Spleen (tissue), 11 donors: ENCODE measurements around the gene PLAC1. TPM values are rescaled to one million over a fixed set of nuclear protein-coding genes. Genes with fewer than 3 reads are reported as not detected.

Experiments
- DNase-seq: peaks from one replicate; pipeline ENCODE4 v3.0.0-alpha.2; 2020
- H3K27ac ChIP-seq, 8 donors: fragments of 200-600 bp; sonication (generic) in 7 of 8; 1 replicate in 4 of 8; 2 replicates in 4 of 8; pipeline versions ENCODE4 v1.5.0 to v1.8.0; 2016 to 2021; ENCODE audit warnings: inconsistent platforms in 4 of 8, mild to moderate bottlenecking in 4 of 8, moderate library complexity in 1 of 8
- H3K27me3 ChIP-seq, 7 donors: fragments of 200-600 bp; sonication (generic) in 6 of 7; replicated peaks in 1 of 7; 1 replicate in 4 of 7; 2 replicates in 3 of 7; pipeline versions ENCODE4 v1.5.0 to v1.8.0; 2016 to 2021; ENCODE audit warnings: inconsistent platforms in 3 of 7, mild to moderate bottlenecking in 1 of 7
- H3K36me3 ChIP-seq, 6 donors: fragments of 200-600 bp; sonication (generic) in 5 of 6; 1 replicate in 4 of 6; 2 replicates in 2 of 6; pipeline versions ENCODE4 v1.5.0 to v1.8.0; 2016 to 2021; ENCODE audit warnings: inconsistent platforms in 2 of 6
- H3K4me1 ChIP-seq, 6 donors: fragments of 200-600 bp; sonication (generic) in 5 of 6; 1 replicate in 3 of 6; 2 replicates in 3 of 6; pipeline versions ENCODE4 v1.5.0 to v1.8.0; 2016 to 2021; ENCODE audit warnings: inconsistent platforms in 3 of 6
- H3K4me3 ChIP-seq, 8 donors: fragments of 200-600 bp; sonication (generic) in 7 of 8; 1 replicate in 4 of 8; 2 replicates in 4 of 8; pipeline versions ENCODE4 v1.5.0 to v1.8.0; 2016 to 2021; ENCODE audit warnings: inconsistent platforms in 4 of 8, mild to moderate bottlenecking in 4 of 8, moderate library complexity in 2 of 8
- H3K9me3 ChIP-seq, 8 donors: fragments of 200-600 bp; sonication (generic) in 7 of 8; 1 replicate in 4 of 8; 2 replicates in 4 of 8; pipeline versions ENCODE4 v1.5.0 to v1.8.0; 2016 to 2021; ENCODE audit warnings: inconsistent platforms in 4 of 8
- POLR2A ChIP-seq, 3 donors: fragments of 450-650 bp; IDR thresholded peaks; one replicate each; pipeline ENCODE4 v1.5.1; 2017; ENCODE audit warnings: antibody characterized with exemption in 3 of 3, mild to moderate bottlenecking in 1 of 3
- POLR2AphosphoS5 ChIP-seq, 3 donors: sonication (generic); formaldehyde crosslinking; IDR thresholded peaks; one replicate each; pipeline ENCODE4 v1.5.1; 2017; ENCODE audit warnings: antibody characterized with exemption in 3 of 3
- WGBS, 5 donors: extraction: QIAGEN DNeasy Blood & Tissue Kit in 3 of 5; methylation state at CpG; one replicate each; pipeline versions ENCODE4 v1.1.5 to v1.1.7; 2013 to 2018; 5-methylcytosine and 5-hydroxymethylcytosine counted together
- intact Hi-C: fragments of 100-400 bp; cut with DNase I; formaldehyde crosslinking; loops from one replicate; pipeline ENCODE4 v1.15.0; 2023; ENCODE audit warnings: low total_unique reads
- polyA plus RNA-seq, 3 donors: library from polyadenylated mRNA; stranded (reverse); fragments of 200-250 nt; gene quantifications; one replicate each; pipeline ENCODE4 v1.2.1, GENCODE V29; 2013
- total RNA-seq, 7 donors: library from RNA; depleted of rRNA in 3 of 7; stranded (reverse); fragments of >200 nt in 3 of 7; fragmentation: NEBNext Ultra II Directional in 4 of 7; extraction: Animal tissue kit (Norgen Biotek cat#: 25700) in 4 of 7; gene quantifications; one replicate each; pipeline versions ENCODE4 v1.1.0 to v1.2.1, GENCODE V29; 2016 to 2021
- TF ChIP-seq, protein P1 (sequence below), 11 experiments: fragments of 200-600 bp in 7 of 11; fragments of 450-650 bp in 4 of 11; sonication (generic) in 4 of 11; IDR thresholded peaks in 8 of 11; conservative IDR thresholded peaks in 3 of 11; 1 replicate in 7 of 11; 2 replicates in 4 of 11; pipeline versions ENCODE4 v1.4.0 to v1.8.0; 2016 to 2021; ENCODE audit warnings: antibody characterized with exemption in 11 of 11, inconsistent platforms in 4 of 11, mild to moderate bottlenecking in 1 of 11
- donor health status: healthy with polysubstance abuse.
- donor health status: DM: no; HTN: no; CAD: no; lungs with moderate emphysema.
- donor health status: DM: no; HTN: no; CAD: no.
- donor health status: Bipolar disorder and iron deficiency.
- donor health status: healthy.
- donor health status: DM: no; HTN: no; CAD: no.
- donor health status: DM: yes; HTN: yes; CAD: no.

PLAC1 gene
- total and polyA plus RNA-seq, 10 donors, result not detected

DNA sequence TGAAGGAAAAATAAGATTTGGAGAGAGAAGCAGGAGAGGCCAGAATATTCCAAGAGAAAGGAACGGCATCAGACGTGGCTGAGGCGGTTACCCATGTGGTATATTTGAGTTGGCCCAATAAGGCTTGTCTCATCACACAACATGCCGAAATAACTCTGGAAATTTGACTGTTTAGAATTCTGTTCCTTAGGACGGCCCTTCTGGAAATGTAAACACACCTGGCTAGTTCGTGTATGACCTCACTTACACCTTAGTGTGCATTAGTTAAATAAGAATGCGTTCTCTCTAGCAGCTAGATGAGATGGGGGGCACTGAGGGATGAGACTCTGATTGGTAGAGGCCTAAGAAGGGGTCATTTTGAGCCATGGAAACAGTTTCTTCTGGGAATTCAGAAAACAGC lies 33.2 kb upstream of the PLAC1 start:
- 77 to 94% (median 92%) methylated on average over 7 of the region's 7 CpGs for WGBS, 5 donors
- Histone ChIP-seq H3K27ac (no peak overlapping the region), H3K27me3 (no peaks in the 10 kb centered on the region), H3K4me3 (no peak overlapping the region), H3K4me1 (no peaks in the 10 kb centered on the region), H3K9me3 (no peaks in the 10 kb centered on the region), H3K36me3 (no peaks in the 10 kb centered on the region)
- intact Hi-C loops, result no loop called here
- TF ChIP-seq POLR2AphosphoS5 (IDR thresholded peaks at IDR 0.05), result no peak
- TF ChIP-seq POLR2A (IDR thresholded peaks at IDR 0.05), result no peak
- TF ChIP-seq, protein P1, sequence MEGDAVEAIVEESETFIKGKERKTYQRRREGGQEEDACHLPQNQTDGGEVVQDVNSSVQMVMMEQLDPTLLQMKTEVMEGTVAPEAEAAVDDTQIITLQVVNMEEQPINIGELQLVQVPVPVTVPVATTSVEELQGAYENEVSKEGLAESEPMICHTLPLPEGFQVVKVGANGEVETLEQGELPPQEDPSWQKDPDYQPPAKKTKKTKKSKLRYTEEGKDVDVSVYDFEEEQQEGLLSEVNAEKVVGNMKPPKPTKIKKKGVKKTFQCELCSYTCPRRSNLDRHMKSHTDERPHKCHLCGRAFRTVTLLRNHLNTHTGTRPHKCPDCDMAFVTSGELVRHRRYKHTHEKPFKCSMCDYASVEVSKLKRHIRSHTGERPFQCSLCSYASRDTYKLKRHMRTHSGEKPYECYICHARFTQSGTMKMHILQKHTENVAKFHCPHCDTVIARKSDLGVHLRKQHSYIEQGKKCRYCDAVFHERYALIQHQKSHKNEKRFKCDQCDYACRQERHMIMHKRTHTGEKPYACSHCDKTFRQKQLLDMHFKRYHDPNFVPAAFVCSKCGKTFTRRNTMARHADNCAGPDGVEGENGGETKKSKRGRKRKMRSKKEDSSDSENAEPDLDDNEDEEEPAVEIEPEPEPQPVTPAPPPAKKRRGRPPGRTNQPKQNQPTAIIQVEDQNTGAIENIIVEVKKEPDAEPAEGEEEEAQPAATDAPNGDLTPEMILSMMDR (IDR thresholded peaks at IDR 0.05 in 8 of 11, conservative IDR thresholded peaks at IDR 0.05 in 3 of 11), result no peak
- DNase-seq, result no peak

- TF ChIP-seq, protein P1 (IDR thresholded peaks at IDR 0.05 in 8 of 11, conservative IDR thresholded peaks at IDR 0.05 in 3 of 11), result no peak
- TF ChIP-seq POLR2A (IDR thresholded peaks at IDR 0.05), result no peak
- TF ChIP-seq POLR2AphosphoS5 (IDR thresholded peaks at IDR 0.05), result no peak
- Histone ChIP-seq H3K4me1 (no peaks in the 10 kb centered on the region), H3K27ac (no peak overlapping the region), H3K4me3 (no peak overlapping the region), H3K27me3 (no peaks in the 10 kb centered on the region), H3K9me3 (no peaks in the 10 kb centered on the region), H3K36me3 (no peaks in the 10 kb centered on the region)
- intact Hi-C loops, result no loop called here
- no peak for DNase-seq
- WGBS, 5 donors, result 64 to 94% (median 90%) methylated on average over 1 of the region's 1 CpG
These were observed 30.6 kb upstream of the PLAC1 start for GRCh38 chrX:134688839-134689238.

- TF ChIP-seq POLR2A (IDR thresholded peaks at IDR 0.05) (no peak), POLR2AphosphoS5 (IDR thresholded peaks at IDR 0.05) (no peak)
- TF ChIP-seq, protein P1 (IDR thresholded peaks at IDR 0.05 in 8 of 11, conservative IDR thresholded peaks at IDR 0.05 in 3 of 11), result no peak
- Histone ChIP-seq H3K4me3 (no peak overlapping the region), H3K27ac (no peak overlapping the region), H3K4me1 (no peaks in the 10 kb centered on the region), H3K27me3 (no peaks in the 10 kb centered on the region), H3K9me3 (no peaks in the 10 kb centered on the region), H3K36me3 (no peaks in the 10 kb centered on the region)
- no peak for DNase-seq
- intact Hi-C loops, result no loop called here
- WGBS, 5 donors, result 74 to 93% (median 85%) methylated on average over 5 of the region's 5 CpGs
These were observed 30.0 kb upstream of the PLAC1 start for GRCh38 chrX:134688031-134688823.

DNA sequence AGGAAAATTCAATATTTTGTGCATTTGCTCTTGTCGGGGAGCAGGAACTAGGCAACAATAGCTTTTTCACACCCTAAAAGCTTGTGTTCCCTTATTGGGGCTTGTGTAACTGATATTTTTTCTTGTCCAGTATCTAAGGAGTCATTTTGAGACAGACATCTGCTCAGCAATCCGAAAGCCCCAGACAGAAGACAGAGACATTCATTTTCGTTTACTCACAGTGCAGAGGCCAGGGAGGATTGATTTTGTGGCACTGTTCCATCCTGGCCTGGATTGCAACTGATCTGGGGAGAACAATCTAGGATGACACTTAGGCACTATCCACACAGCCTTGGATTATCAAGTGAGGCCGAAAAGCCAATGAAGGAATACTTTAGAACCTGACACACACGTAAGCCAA lies 27.4 kb upstream of the PLAC1 start:
- Histone ChIP-seq H3K4me1 (no peaks in the 10 kb centered on the region), H3K27me3 (no peaks in the 10 kb centered on the region), H3K4me3 (no peak overlapping the region), H3K27ac (no peak overlapping the region), H3K9me3 (no peaks in the 10 kb centered on the region), H3K36me3 (no peaks in the 10 kb centered on the region)
- DNase-seq, result no peak
- intact Hi-C loops, result no loop called here
- TF ChIP-seq POLR2A (IDR thresholded peaks at IDR 0.05), result no peak
- TF ChIP-seq, protein P1 (IDR thresholded peaks at IDR 0.05 in 8 of 11, conservative IDR thresholded peaks at IDR 0.05 in 3 of 11), result no peak
- no peak for TF ChIP-seq POLR2AphosphoS5 (IDR thresholded peaks at IDR 0.05)
- 77 to 92% (median 91%) methylated on average over 5 of the region's 5 CpGs for WGBS, 5 donors
